Right renal pelvis (tissue), 4 donors: ENCODE data around the gene XIRP1. TPM values are rescaled to one million over a fixed set of nuclear protein-coding genes. Genes with fewer than 3 reads are reported as not detected.
A peak's percentile ranks its signal among the peaks of the same experiment; 100 is the strongest.

Experiments used
- DNase-seq, 4 donors: peaks; one replicate each; pipeline ENCODE4 v3.0.0-alpha.2; 2013; ENCODE audit warnings: low read depth in 4 of 4, low spot score in 3 of 4, missing footprints in 1 of 4
- polyA plus RNA-seq, 4 donors: library from polyadenylated mRNA; unstranded; fragments of 120-200 nt; gene quantifications; one replicate each; pipeline ENCODE4 v1.2.1, GENCODE V29; 2013; ENCODE audit not compliant: insufficient read length in 4 of 4

XIRP1 gene
- polyA plus RNA-seq, 4 donors = 0.10 to 0.15 (median 0.11) TPM

- DNase-seq = no peak
These were observed 17.1 kb upstream of the XIRP1 start for GRCh38 chr3:39209329-39209970.

GRCh38 chr3:39208463-39209055 is 16.2 kb upstream of the XIRP1 start:
- peak in 1 of 4 donors; percentile 31 for DNase-seq

- no peak for DNase-seq
These were observed 15.2 kb upstream of the XIRP1 start for GRCh38 chr3:39207361-39208186.

- no peak for DNase-seq
These were observed 13.6 kb upstream of the XIRP1 start for GRCh38 chr3:39205919-39206516.

- DNase-seq = no peak
These were observed 12.7 kb upstream of the XIRP1 start for GRCh38 chr3:39205131-39205530.

GRCh38 chr3:39203860-39204259 is 11.5 kb upstream of the XIRP1 start:
- no peak for DNase-seq

GRCh38 chr3:39203402-39203801 is 11.0 kb upstream of the XIRP1 start:
- no peak for DNase-seq

GRCh38 chr3:39202094-39202493 is 9.7 kb upstream of the XIRP1 start:
- DNase-seq = no peak

- peak in 1 of 4 donors; percentile 12 for DNase-seq
These were observed 4.4 kb upstream of the XIRP1 start for GRCh38 chr3:39196671-39197356.

- DNase-seq = no peak
These were observed 3.6 kb upstream of the XIRP1 start for GRCh38 chr3:39196034-39196433.

GRCh38 chr3:39193391-39193790 is 996 bp upstream of the XIRP1 start:
- no peak for DNase-seq

- no peak for DNase-seq
These were observed 622 bp downstream of the XIRP1 start for GRCh38 chr3:39191773-39192172.

- DNase-seq = no peak
These were observed 1.3 kb downstream of the XIRP1 start for GRCh38 chr3:39191111-39191510.

GRCh38 chr3:39190281-39191025 is 1.9 kb downstream of the XIRP1 start:
- no peak for DNase-seq

GRCh38 chr3:39189959-39190269 is 2.5 kb downstream of the XIRP1 start:
- peak in 1 of 4 donors; percentile 48 for DNase-seq

- no peak for DNase-seq
These were observed 3.0 kb downstream of the XIRP1 start for GRCh38 chr3:39189150-39189958.

GRCh38 chr3:39188271-39189149 is 3.9 kb downstream of the XIRP1 start:
- no peak for DNase-seq

GRCh38 chr3:39187372-39188155 is 4.8 kb downstream of the XIRP1 start:
- no peak for DNase-seq
